ENCODE results near the gene VASN.

- TF ChIP-seq GABPA (tag; conservative IDR thresholded peaks at IDR 0.05; ENCODE audit: low read depth) (no peak), SMARCA4 (IDR thresholded peaks at IDR 0.05) (no peak), BHLHE40 (IDR thresholded peaks at IDR 0.05; ENCODE audit: low read length) (no peak), NFIC (IDR thresholded peaks at IDR 0.05) (no peak), POLR2A (conservative IDR thresholded peaks at IDR 0.05) (no peak), MYC (IDR thresholded peaks at IDR 0.05; ENCODE audit: low read depth, low read length) (no peak), MYC (CRISPR knock-in tag; IDR thresholded peaks at IDR 0.05; ENCODE audit: borderline replicate concordance, low read depth) (no peak), TARDBP (IDR thresholded peaks at IDR 0.05) (no peak), USF2 (CRISPR knock-in tag; IDR thresholded peaks at IDR 0.05) (no peak), EZH2 (IDR thresholded peaks at IDR 0.05; ENCODE audit: borderline replicate concordance, low read depth, low read length) (no peak), CTCF (IDR thresholded peaks at IDR 0.05 in 2 of 3, conservative IDR thresholded peaks at IDR 0.05 in 1 of 3; ENCODE audit: insufficient read depth in 2 of 3, low read depth in 1 of 3, low read length in 3 of 3) (peak in 2 of 3 experiments; percentile 12 to 24; a peak in 1 of 6 replicates), ZNF586 (CRISPR knock-in tag; conservative IDR thresholded peaks at IDR 0.05) (no peak)
These were observed 43.4 kb upstream of the VASN start for GRCh38 chr16:4328046-4328781.

Measured in K562 (cell line).